ENCODE data around the gene VPS37D. TPM values are rescaled to one million over a fixed set of nuclear protein-coding genes. Genes with fewer than 3 reads are reported as not detected.
A peak's percentile ranks its signal among the peaks of the same experiment; 100 is the strongest.

Gene VPS37D
- polyA plus RNA-seq, 1 experiment = 1.8 TPM

DNA sequence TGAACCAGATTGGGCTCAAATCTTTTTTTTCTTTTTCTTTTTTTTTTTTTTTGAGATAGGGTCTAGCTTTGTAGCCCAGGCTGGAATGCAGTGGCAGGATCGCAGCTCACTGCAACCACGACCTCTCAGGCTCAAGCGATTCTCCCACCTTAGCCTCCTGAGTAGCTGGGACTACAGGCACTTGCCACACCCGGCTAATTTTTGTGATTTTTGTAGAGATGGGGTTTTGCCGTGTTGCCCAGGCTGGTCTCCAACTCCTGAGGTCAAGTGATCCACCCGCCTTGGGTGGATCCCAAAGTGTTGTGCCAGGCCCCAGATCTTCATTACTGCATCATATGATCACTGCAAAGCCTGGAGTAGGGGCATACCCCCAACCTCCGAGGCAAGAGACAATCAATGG lies 12.9 kb downstream of the VPS37D start:
- TF ChIP-seq, protein P1, sequence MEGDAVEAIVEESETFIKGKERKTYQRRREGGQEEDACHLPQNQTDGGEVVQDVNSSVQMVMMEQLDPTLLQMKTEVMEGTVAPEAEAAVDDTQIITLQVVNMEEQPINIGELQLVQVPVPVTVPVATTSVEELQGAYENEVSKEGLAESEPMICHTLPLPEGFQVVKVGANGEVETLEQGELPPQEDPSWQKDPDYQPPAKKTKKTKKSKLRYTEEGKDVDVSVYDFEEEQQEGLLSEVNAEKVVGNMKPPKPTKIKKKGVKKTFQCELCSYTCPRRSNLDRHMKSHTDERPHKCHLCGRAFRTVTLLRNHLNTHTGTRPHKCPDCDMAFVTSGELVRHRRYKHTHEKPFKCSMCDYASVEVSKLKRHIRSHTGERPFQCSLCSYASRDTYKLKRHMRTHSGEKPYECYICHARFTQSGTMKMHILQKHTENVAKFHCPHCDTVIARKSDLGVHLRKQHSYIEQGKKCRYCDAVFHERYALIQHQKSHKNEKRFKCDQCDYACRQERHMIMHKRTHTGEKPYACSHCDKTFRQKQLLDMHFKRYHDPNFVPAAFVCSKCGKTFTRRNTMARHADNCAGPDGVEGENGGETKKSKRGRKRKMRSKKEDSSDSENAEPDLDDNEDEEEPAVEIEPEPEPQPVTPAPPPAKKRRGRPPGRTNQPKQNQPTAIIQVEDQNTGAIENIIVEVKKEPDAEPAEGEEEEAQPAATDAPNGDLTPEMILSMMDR (IDR thresholded peaks at IDR 0.05; ENCODE audit: low read depth, low read length) = no peak
- no peaks in the 10 kb centered on the region for H3K27me3 ChIP-seq (ENCODE audit: control insufficient read depth, insufficient read depth, low read length)
- H3K27ac ChIP-seq (ENCODE audit: low read depth, low read length) = no peak overlapping the region
- no peak for DNase-seq (ENCODE audit: low read depth, low spot score)
- H3K4me3 ChIP-seq (ENCODE audit: low read depth, low read length) = no peak overlapping the region
- ChIA-PET CTCF (interaction anchor here (1.0 kb wide), 1 partner anchor 48 kb away, joined by 3 read pairs; no protein-coding TSS in a partner anchor), POLR2A (no interaction called here)
- no peaks in the 10 kb centered on the region; the same call in 1 of the 2 replicates for H3K9me3 ChIP-seq (ENCODE audit: control insufficient read depth, insufficient read depth, low read length)

DNA sequence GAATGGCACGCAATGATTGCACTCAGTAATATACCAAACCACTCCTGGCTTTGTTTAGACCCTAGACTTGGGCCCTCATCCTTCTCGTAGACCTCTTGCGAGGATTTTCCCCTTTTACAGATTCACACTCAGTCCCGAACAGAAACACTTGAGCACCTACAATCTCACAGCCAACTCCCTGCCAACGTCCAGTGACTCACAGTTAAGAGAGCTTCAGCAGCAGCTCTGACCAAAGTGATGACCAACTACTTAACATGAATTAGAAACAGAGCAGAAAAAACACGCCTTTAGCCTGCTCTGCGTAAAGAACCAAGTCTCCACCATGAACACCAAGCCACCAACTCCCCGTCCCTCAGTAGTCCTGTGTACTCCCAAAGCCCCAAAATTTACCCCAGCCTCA lies 13.4 kb downstream of the VPS37D start:
- DNase-seq (ENCODE audit: low read depth, low spot score) = no peak
- TF ChIP-seq, protein P1 (IDR thresholded peaks at IDR 0.05; ENCODE audit: low read depth, low read length) = no peak
- ChIA-PET CTCF (interaction anchor here (1.0 kb wide), 1 partner anchor 48 kb away, joined by 3 read pairs; no protein-coding TSS in a partner anchor), POLR2A (no interaction called here)
- H3K9me3 ChIP-seq (ENCODE audit: control insufficient read depth, insufficient read depth, low read length) = no peaks in the 10 kb centered on the region; the same call in 1 of the 2 replicates
- H3K27me3 ChIP-seq (ENCODE audit: control insufficient read depth, insufficient read depth, low read length) = no peaks in the 10 kb centered on the region
- H3K4me3 ChIP-seq (ENCODE audit: low read depth, low read length) = no peak overlapping the region; the same call in 1 of the 2 replicates
- no peak overlapping the region for H3K27ac ChIP-seq (ENCODE audit: low read depth, low read length)

DNA sequence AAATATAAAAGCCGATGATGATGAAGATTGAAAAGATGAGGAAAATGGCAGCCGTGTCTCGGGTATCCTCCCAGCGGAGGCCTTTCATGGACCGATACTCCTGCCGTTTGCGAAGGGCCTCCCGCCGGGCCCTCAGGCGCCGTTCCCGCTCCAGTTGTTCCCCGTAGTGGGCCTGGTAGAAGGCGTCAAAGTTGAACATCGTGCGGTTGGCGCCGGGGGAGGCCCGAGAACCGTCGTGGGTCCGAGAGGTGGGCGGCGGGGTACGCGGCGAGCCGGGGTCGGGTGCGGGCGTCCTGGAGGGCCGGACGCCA lies 15.1 kb downstream of the VPS37D start:
- CTCF ChIA-PET = interaction anchor here (0.8 kb wide), 1 partner anchor 15 kb away, joined by 3 read pairs; no protein-coding TSS in a partner anchor
- TF ChIP-seq, protein P1 (IDR thresholded peaks at IDR 0.05; ENCODE audit: low read depth, low read length) = no peak
- Histone ChIP-seq H3K27ac (ENCODE audit: low read depth, low read length) (peak overlapping the region; percentile 22), H3K4me3 (ENCODE audit: low read depth, low read length) (peak overlapping the region; percentile 89), H3K9me3 (ENCODE audit: control insufficient read depth, insufficient read depth, low read length) (no peaks in the 10 kb centered on the region; the same call in 1 of the 2 replicates), H3K27me3 (ENCODE audit: control insufficient read depth, insufficient read depth, low read length) (no peaks in the 10 kb centered on the region)
- DNase-seq (ENCODE audit: low read depth, low spot score) = no peak
- POLR2A ChIA-PET = interaction anchor here (0.5 kb wide), 1 partner anchor 15 kb away, joined by 3 read pairs; no protein-coding TSS in a partner anchor

DNA sequence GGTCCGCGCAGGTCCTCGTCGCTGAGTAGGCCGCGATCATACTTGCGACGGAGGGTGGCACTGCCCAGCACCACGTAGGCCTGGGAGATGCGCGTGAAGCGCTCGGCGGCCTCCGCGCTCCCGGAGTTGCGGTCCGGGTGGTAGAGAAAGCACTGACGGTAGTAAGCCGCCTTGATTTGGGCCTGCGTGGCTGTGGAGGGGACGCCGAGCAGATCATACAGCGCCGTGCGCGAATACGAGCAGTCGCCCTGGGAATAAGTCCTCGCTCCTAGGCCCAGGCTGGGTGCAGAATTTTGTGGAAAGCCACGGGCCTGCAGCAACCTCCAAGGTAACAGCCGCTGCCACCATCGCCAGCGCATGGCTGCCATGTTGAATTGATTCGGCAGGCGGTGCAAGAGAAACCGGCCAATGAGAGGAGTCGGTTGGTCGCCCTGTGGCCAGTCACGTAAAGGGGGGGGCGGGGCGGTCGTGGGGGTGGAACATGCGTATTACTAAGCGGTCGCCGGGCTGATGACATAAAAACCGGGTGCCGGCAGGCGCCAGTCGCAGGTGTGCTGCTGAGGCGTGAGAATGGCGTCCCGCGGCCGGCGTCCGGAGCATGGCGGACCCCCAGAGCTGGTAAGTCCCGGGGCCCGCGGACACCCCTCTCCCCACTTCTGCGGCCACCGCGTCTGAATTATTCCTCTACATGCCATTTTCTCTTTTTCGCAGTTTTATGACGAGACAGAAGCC lies 15.6 kb downstream of the VPS37D start, which contains the start of the genes BUD23 and DNAJC30:
TSS of gene BUD23 (plus strand) at position 542 of the 732 bp plus-strand sequence. CDS start at position 571, 29 bp downstream.
TSS of gene DNAJC30 (minus strand) at position 398 of the 732 bp plus-strand sequence. CDS start at position 368, 30 bp downstream.
- peak within 1 kb of the TSS; percentile 89 for H3K4me3 ChIP-seq (ENCODE audit: low read depth, low read length)
- DNase-seq (ENCODE audit: low read depth, low spot score) = peak; percentile 85
- H3K9me3 ChIP-seq (ENCODE audit: control insufficient read depth, insufficient read depth, low read length) = no peaks in the 10 kb centered on the region; the same call in 1 of the 2 replicates
- POLR2A ChIA-PET = interaction anchor here (0.5 to 1.0 kb wide), 4 partner anchors 10 to 105 kb away, joined by 3 to 5 read pairs (median 4); partner anchors contain the start of gene TBL2
- TF ChIP-seq, protein P1 (IDR thresholded peaks at IDR 0.05; ENCODE audit: low read depth, low read length) = no peak
- H3K27me3 ChIP-seq (ENCODE audit: control insufficient read depth, insufficient read depth, low read length) = no peaks in the 10 kb centered on the region
- CTCF ChIA-PET = interaction anchor here (0.8 kb wide), 1 partner anchor 15 kb away, joined by 3 read pairs; no protein-coding TSS in a partner anchor
- H3K27ac ChIP-seq (ENCODE audit: low read depth, low read length) = peak within 1 kb of the TSS; percentile 22
